Left hindlimb (tissue), 1 donor: ENCODE results near the gene ZNF584.
"Not testable (repeated sequence)": the region's sequence is repeated elsewhere in the genome, so short reads cannot be mapped to it uniquely, and the experiment has no call there.

ENCODE experiments used
- DNase-seq: peaks from one replicate; pipeline ENCODE4 v3.0.0-alpha.2; 2018

ZNF584 gene

GRCh38 chr19:58386576-58387337, 21.7 kb upstream of the ZNF584 start, which contains the start of gene RPS5:
Gene RPS5, plus strand, starts transcription at chr19:58387269. Its CDS starts 869 bp downstream, at chr19:58388138.
- peak; percentile 97 for DNase-seq

DNA sequence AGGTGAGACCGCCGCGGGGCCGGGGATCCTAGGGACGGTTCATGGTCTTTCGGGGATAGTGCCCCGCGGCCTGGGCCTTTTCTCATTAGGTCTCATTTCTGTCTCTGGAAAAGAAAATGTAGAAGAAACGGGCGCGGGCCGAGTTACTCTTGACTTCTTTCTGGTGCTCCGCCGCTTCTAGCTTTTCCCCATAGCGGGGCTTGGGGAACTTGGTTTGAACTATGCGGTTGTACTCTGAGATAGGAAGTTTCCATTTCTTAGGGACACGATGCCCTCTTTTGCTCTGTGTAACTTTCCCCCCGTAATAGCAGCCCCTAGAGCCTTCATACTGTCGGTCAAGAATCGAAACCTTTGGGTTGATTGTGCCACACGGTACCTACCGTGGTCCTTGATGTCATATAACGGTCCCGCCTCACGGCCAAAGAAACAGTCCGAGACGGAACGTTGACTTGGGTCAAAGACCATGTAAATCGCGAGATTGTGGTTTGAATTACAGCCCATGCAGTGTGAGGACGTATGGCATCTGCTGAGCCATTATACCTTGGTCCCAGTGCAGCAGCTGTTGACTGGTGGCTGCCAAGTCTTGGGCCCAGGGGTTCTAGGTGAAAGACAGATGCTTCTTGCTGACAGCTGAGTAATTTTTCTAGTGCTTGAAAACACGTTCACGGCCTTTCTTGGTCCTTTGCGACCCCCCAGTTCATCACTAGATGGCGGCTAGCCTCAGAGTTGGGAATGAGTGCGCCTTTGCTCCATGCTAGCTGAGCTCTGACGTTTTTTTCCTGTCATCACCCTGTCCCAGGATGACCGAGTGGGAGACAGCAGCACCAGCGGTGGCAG, 20.9 kb upstream of the ZNF584 start:
- DNase-seq = no peak

DNA sequence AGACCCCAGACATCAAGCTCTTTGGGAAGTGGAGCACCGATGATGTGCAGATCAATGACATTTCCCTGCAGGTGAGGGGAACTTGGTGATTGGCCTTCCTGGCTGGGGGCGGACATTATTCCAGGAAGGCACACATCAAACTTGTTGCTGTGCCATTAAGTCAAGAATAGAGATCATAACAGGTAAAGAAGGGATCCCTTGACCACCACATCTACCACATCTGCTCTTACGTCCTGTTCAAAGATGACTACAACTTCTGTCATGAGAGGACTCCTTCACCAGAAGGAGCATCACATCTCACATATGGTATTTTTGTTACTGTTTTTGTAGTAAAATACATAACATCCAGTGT, 20.3 kb upstream of the ZNF584 start:
- DNase-seq = no peak

DNA sequence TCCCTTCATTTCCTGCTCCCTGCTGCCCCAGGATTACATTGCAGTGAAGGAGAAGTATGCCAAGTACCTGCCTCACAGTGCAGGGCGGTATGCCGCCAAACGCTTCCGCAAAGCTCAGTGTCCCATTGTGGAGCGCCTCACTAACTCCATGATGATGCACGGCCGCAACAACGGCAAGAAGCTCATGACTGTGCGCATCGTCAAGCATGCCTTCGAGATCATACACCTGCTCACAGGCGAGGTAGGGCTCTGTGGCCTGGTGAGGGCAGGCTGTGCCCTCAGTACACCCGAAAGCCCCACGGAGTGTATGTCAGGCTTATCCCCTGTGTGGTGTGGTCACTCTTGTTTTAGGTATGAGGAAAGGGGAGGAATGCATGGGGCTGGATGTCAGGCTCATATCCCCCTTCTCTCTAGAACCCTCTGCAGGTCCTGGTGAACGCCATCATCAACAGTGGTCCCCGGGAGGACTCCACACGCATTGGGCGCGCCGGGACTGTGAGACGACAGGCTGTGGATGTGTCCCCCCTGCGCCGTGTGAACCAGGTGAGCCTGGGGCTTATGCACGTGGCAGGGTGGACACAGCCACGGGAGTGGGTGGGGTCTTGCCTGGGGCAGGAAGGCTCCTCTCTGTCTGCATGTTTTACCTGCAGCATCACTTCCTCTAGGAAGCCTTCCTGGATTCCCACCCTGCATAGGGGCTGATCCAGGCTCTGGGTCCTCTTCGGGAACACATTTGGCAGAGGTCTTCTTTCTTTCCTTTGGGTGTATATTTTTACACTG, 15.3 kb upstream of the ZNF584 start:
- no peak for DNase-seq

- DNase-seq = no peak
These were observed 14.8 kb upstream of the ZNF584 start for GRCh38 chr19:58393725-58394033.

DNA sequence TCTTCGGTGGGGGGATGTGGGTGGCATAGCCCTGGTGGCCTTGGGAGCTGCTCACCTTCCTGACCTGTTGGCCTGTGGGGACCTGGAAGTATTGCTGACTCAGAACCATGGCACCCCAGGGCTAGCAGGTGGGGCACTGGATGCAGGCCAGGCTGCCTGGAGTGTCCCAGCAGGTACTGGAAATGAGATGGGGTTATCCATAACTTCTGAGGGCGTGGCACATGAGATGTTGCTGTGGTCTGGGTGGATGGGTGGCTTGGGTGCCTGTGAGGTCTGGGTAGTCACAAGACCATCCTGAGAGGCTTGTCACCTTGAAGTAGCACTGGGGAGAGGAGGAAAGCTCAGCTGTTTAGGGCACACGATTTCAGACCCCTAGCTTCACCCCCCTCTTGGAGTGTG, 13.6 kb upstream of the ZNF584 start:
- no peak for DNase-seq

- peak; percentile 34 for DNase-seq
These were observed 13.1 kb upstream of the ZNF584 start, which contains the start of gene RNF225 for GRCh38 chr19:58395220-58395978. Gene RNF225, plus strand, starts transcription at chr19:58395656. Its CDS starts 434 bp downstream, at chr19:58396090.

GRCh38 chr19:58395979-58396627, 12.3 kb upstream of the ZNF584 start:
- peak; percentile 32 for DNase-seq

DNA sequence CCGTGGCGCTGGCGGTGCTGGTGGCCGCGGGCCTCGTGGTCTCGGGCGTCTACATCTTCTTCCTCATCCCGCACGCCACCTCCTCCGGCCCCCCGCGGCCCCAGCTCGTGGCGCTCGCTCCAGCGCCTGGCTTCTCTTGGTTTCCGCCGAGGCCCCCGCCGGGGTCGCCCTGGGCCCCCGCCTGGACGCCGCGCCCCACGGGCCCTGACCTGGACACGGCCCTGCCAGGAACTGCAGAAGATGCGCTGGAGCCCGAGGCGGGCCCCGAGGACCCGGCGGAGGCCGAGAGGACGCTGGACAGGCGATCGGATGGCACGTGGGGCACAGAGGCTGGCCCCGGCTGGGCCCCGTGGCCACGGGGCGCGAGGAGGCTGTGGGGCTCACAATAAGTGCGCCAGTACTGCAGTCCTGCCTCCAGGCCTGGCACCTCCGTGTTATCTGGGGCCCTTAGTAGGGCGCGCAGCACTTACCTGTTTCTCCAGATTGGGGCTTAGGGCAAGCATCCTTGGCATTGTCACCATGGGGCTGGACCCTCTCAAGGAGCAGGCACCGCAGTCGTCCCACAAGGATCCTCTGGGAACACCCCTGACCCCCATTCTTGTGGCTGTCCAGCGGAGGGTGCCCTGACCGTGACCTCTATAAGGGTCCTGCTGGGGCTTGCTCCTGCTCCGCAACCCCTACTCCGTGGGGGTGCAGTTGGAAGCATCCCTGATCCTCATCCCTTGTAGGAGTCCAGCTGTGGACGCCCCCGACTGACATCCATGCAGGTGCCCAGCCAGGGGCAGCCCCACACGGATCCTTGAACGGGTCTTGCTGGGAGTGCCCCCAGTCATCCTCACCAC, 11.5 kb upstream of the ZNF584 start:
- DNase-seq = no peak

GRCh38 chr19:58397533-58398037, 10.9 kb upstream of the ZNF584 start:
- no peak for DNase-seq

DNA sequence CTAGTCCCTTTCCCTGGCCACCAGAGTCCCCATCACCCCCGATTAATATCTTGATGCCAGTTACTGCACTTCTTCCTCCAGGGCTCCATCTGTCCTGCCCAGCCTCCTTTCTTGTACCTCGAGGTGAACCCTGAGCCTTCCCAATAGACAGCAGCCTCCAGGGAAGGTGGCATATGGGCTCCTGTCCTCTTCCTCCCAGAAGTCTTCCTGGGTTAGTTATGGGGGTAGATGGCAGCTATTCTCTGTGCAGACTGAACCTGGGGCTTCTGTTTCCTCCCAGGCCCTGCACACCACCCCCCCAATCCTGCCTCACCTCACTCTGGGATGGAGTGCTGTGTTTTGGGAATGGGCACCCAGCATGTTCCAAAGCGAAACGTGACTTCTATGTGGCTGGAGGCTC, 10.4 kb upstream of the ZNF584 start:
- DNase-seq = no peak

- no peak for DNase-seq
These were observed 9.9 kb upstream of the ZNF584 start for GRCh38 chr19:58398545-58398944.

GRCh38 chr19:58399903-58400302, 8.5 kb upstream of the ZNF584 start:
- no peak for DNase-seq

GRCh38 chr19:58400316-58400915, 8.0 kb upstream of the ZNF584 start:
- DNase-seq = no peak

- DNase-seq = peak; percentile 99
These were observed 7.3 kb upstream of the ZNF584 start for GRCh38 chr19:58400916-58401839.

GRCh38 chr19:58401840-58402421, 6.5 kb upstream of the ZNF584 start:
- no peak for DNase-seq

DNA sequence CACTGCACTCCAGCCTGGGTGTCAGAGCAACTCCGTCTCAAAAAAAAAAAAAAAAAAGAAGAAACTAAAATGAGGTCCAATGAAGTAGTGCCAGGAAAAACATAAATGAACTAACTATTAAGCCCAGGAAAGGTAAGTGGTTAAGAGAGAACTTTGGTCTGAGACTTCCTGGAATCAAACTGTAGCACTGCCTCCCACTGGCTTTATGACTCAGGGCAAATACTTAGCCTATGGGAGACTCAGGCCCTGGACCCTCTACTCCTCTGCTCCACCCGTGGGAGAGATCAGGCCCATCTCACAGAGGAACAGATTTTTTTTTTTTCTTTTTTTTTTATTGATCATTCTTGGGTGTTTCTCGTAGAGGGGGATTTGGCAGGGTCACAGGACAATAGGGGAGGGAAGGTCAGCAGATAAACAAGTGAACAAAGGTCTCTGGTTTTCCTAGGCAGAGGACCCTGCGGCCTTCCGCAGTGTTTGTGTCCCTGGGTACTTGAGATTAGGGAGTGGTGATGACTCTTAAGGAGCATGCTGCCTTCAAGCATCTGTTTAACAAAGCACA, 4.5 kb upstream of the ZNF584 start:
- not testable (repeated sequence) for DNase-seq

- DNase-seq = no peak
These were observed 1.4 kb upstream of the ZNF584 start for GRCh38 chr19:58406818-58407657.
